ENCODE measurements around the gene ENOX1.

Gene ENOX1

DNA sequence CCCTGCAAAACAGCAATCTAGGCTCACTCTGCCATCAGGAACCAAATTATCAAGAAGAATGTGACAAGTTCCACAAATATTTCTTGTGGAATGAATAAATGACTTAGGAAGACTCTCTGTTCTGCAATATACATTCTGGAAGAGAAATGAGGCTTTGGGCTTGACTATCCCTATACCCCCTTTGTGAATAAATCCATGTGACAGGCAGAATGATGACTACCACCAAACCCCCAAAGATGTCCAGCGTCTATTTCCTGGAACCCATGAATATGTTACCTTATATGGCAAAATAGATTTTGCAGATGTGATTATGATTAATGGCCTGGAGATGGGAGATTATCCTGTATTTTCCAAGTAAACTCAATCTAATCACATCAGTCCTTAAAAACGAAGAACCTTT, 139.3 kb downstream of the ENOX1 start:
- Histone ChIP-seq H3K4me1 (ENCODE audit: insufficient read depth, low read length, severe bottlenecking) (no peaks in the 10 kb centered on the region), H3K4me3 (ENCODE audit: low read depth, low read length, poor library complexity, severe bottlenecking) (no peak overlapping the region), H2AFZ (ENCODE audit: low read length) (no peak overlapping the region), H3K9me2 (ENCODE audit: low read depth, low read length) (no peaks in the 10 kb centered on the region), H3K27me3 (ENCODE audit: insufficient read depth, low read length) (no peaks in the 10 kb centered on the region), H3K4me2 (ENCODE audit: low read length) (no peak overlapping the region), H3K36me3 (ENCODE audit: insufficient read depth, low read length) (no peaks in the 10 kb centered on the region), H4K20me1 (ENCODE audit: insufficient read depth, low read length) (no peaks in the 10 kb centered on the region), H3K9me3 (ENCODE audit: low read length) (no peaks in the 10 kb centered on the region), H3K79me2 (ENCODE audit: insufficient read depth, low read length) (no peaks in the 10 kb centered on the region), H3K27ac (ENCODE audit: low read depth, low read length, poor library complexity, severe bottlenecking) (no peak overlapping the region), H3K9ac (ENCODE audit: low read length) (no peak overlapping the region), H3F3A (ENCODE audit: insufficient read depth, low read length) (no peaks in the 10 kb centered on the region)
- TF ChIP-seq, protein P1, sequence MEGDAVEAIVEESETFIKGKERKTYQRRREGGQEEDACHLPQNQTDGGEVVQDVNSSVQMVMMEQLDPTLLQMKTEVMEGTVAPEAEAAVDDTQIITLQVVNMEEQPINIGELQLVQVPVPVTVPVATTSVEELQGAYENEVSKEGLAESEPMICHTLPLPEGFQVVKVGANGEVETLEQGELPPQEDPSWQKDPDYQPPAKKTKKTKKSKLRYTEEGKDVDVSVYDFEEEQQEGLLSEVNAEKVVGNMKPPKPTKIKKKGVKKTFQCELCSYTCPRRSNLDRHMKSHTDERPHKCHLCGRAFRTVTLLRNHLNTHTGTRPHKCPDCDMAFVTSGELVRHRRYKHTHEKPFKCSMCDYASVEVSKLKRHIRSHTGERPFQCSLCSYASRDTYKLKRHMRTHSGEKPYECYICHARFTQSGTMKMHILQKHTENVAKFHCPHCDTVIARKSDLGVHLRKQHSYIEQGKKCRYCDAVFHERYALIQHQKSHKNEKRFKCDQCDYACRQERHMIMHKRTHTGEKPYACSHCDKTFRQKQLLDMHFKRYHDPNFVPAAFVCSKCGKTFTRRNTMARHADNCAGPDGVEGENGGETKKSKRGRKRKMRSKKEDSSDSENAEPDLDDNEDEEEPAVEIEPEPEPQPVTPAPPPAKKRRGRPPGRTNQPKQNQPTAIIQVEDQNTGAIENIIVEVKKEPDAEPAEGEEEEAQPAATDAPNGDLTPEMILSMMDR (IDR thresholded peaks at IDR 0.05; ENCODE audit: low read length) = no peak
- TF ChIP-seq EZH2 (IDR thresholded peaks at IDR 0.05; ENCODE audit: borderline replicate concordance, low read length) = no peak

DNA sequence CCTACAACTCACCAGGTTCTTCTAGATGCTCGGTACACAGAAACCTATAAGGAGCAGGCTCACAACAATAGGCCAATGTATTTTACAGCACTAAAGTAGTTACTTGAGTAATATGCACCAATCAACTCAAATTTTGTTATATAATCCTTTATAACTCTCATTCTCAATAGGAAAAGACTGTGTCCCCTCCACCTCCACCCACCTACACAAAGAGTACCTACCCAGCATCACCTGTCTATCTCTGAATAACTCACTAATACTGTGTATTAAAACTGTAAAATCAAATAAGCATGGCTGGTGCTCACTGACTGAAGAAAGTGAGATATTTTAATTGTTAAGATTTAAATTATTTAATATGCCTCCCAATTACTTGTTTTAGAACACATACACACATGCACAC, 146.3 kb downstream of the ENOX1 start:
- no peaks in the 10 kb centered on the region for H3K36me3 ChIP-seq (ENCODE audit: insufficient read depth, low read length)
- no peak overlapping the region for H3K9ac ChIP-seq (ENCODE audit: low read length)
- no peaks in the 10 kb centered on the region for H4K20me1 ChIP-seq (ENCODE audit: insufficient read depth, low read length)
- no peaks in the 10 kb centered on the region for H3K27me3 ChIP-seq (ENCODE audit: insufficient read depth, low read length)
- no peaks in the 10 kb centered on the region for H3K4me1 ChIP-seq (ENCODE audit: insufficient read depth, low read length, severe bottlenecking)
- no peak overlapping the region for H3K4me2 ChIP-seq (ENCODE audit: low read length)
- no peak overlapping the region for H2AFZ ChIP-seq (ENCODE audit: low read length)
- H3F3A ChIP-seq (ENCODE audit: insufficient read depth, low read length) = no peaks in the 10 kb centered on the region
- no peaks in the 10 kb centered on the region for H3K9me2 ChIP-seq (ENCODE audit: low read depth, low read length)
- H3K4me3 ChIP-seq (ENCODE audit: low read depth, low read length, poor library complexity, severe bottlenecking) = no peak overlapping the region
- no peaks in the 10 kb centered on the region for H3K79me2 ChIP-seq (ENCODE audit: insufficient read depth, low read length)
- no peak overlapping the region for H3K27ac ChIP-seq (ENCODE audit: low read depth, low read length, poor library complexity, severe bottlenecking)
- TF ChIP-seq EZH2 (IDR thresholded peaks at IDR 0.05; ENCODE audit: borderline replicate concordance, low read length) = no peak
- TF ChIP-seq, protein P1 (IDR thresholded peaks at IDR 0.05; ENCODE audit: low read length) = no peak
- no peaks in the 10 kb centered on the region for H3K9me3 ChIP-seq (ENCODE audit: low read length)

DNA sequence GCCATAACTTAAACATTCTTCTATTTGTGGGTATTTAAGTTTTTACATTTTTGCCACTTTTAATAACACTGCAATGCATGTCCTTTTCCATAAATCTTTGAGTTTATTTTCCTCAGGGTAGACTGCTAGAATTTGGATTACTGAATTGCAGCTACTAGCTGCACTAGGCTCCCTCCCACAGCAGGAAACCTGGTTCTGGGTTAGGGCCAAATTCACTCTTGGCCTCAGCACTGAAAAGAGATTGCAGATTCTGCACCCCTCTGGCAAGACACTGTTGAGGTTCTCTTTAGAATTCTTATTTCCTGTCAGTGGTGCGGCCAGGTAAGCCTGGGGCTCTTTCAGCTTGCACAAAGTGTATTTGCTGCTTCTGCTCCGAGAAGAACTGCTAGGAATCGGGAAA, 155.7 kb downstream of the ENOX1 start:
- Histone ChIP-seq H2AFZ (ENCODE audit: low read length) (no peak overlapping the region), H3K79me2 (ENCODE audit: insufficient read depth, low read length) (no peaks in the 10 kb centered on the region), H3F3A (ENCODE audit: insufficient read depth, low read length) (no peaks in the 10 kb centered on the region), H3K9me2 (ENCODE audit: low read depth, low read length) (no peaks in the 10 kb centered on the region), H3K27me3 (ENCODE audit: insufficient read depth, low read length) (no peaks in the 10 kb centered on the region), H3K9ac (ENCODE audit: low read length) (no peak overlapping the region), H3K4me2 (ENCODE audit: low read length) (no peak overlapping the region), H3K4me3 (ENCODE audit: low read depth, low read length, poor library complexity, severe bottlenecking) (no peak overlapping the region), H3K27ac (ENCODE audit: low read depth, low read length, poor library complexity, severe bottlenecking) (no peak overlapping the region), H3K9me3 (ENCODE audit: low read length) (no peaks in the 10 kb centered on the region), H4K20me1 (ENCODE audit: insufficient read depth, low read length) (no peaks in the 10 kb centered on the region), H3K4me1 (ENCODE audit: insufficient read depth, low read length, severe bottlenecking) (no peaks in the 10 kb centered on the region), H3K36me3 (ENCODE audit: insufficient read depth, low read length) (no peaks in the 10 kb centered on the region)
- TF ChIP-seq EZH2 (IDR thresholded peaks at IDR 0.05; ENCODE audit: borderline replicate concordance, low read length) = no peak
- TF ChIP-seq, protein P1 (IDR thresholded peaks at IDR 0.05; ENCODE audit: low read length) = no peak

Data from OCI-LY1 (cell line).